Lower leg skin (tissue), 4 donors: ENCODE results near the gene PLPPR5. TPM values are rescaled to one million over a fixed set of nuclear protein-coding genes. Genes with fewer than 3 reads are reported as not detected.
"Not testable (repeated sequence)": the region's sequence is repeated elsewhere in the genome, so short reads cannot be mapped to it uniquely, and the experiment has no call there.

Source experiments
- DNase-seq, 2 donors: peaks; one replicate each; pipeline ENCODE4 v3.0.0-alpha.2; 2019; ENCODE audit warnings: low spot score in 2 of 2
- H3K4me3 ChIP-seq: fragments of 200-600 bp; sonication (generic); 2 replicates; pipeline ENCODE4 v1.5.1; 2017; ENCODE audit warnings: mild to moderate bottlenecking, low read depth; ENCODE audit not compliant: poor library complexity, severe bottlenecking
- POLR2A ChIP-seq, 2 donors: fragments of 450-650 bp; IDR thresholded peaks; one replicate each; pipeline ENCODE4 v1.6.1; 2016 to 2017; ENCODE audit warnings: antibody characterized with exemption in 2 of 2, mild to moderate bottlenecking in 1 of 2, moderate library complexity in 1 of 2
- WGBS, 2 donors: methylation state at CpG; one replicate each; pipeline ENCODE4 v1.1.5; 2018; 5-methylcytosine and 5-hydroxymethylcytosine counted together
- intact Hi-C: fragments of 100-400 bp; cut with DNase I; formaldehyde crosslinking; loops from one replicate; pipeline ENCODE4 v1.15.0; 2023; ENCODE audit warnings: low total_unique reads
- total RNA-seq, 4 donors: library from RNA; depleted of rRNA; stranded (reverse); fragments of >200 nt; gene quantifications; one replicate each; pipeline ENCODE4 v1.1.0, GENCODE V29; 2016
- TF ChIP-seq, protein P1 (sequence below), 3 donors: fragments of 450-650 bp; IDR thresholded peaks; one replicate each; pipeline ENCODE4 v1.5.1; 2016; ENCODE audit warnings: antibody characterized with exemption in 3 of 3, mild to moderate bottlenecking in 3 of 3, moderate library complexity in 2 of 3

Gene PLPPR5, protein sequence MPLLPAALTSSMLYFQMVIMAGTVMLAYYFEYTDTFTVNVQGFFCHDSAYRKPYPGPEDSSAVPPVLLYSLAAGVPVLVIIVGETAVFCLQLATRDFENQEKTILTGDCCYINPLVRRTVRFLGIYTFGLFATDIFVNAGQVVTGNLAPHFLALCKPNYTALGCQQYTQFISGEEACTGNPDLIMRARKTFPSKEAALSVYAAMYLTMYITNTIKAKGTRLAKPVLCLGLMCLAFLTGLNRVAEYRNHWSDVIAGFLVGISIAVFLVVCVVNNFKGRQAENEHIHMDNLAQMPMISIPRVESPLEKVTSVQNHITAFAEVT
- under 1 TPM in 1 of 4 donors, not detected in 3; 0.13 TPM for total RNA-seq

DNA sequence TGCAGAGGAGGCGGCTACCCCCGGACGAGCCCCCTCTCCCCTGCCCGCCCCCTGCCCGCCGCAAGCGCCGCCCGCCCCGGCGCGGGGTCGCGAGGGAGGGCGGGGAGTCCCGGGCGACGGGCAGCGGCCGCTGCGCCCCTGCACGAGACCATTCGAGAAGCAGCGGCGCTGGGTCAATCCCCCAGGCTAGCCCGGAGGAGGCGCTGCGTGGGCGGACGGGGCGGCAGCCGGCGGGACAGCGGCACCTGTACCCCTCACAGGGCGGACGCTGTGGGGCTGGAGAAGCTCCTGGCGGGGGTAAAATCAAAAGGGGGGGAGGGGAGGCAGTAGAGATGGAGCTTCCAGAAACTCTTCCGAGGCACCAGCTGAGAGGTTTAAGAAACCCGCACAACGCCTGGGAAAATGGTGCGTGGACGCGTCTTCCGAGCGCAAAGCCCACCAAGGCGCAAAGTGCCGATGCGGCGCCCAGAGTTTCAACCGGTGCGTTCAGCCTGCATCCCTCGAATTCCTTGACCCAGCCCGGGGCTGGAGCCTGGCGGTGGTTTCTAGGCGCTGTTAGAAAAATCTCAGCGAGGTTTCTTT lies at the start of gene PLPPR5:
Gene PLPPR5 (minus strand): TSS at position 1 of the 582 bp plus-strand sequence. CDS start 190 bp downstream, outside the sequence.
- peak within 1 kb of the TSS; percentile 23 for H3K4me3 ChIP-seq
- 1 to 2% methylated on average over 37 to 54 of the region's 56 CpGs for WGBS, 2 donors
- peak in 1 of 2 donors; percentile 75 for DNase-seq
- intact Hi-C loops, result no loop called here
- TF ChIP-seq POLR2A (IDR thresholded peaks at IDR 0.05), result no peak
- TF ChIP-seq, protein P1, sequence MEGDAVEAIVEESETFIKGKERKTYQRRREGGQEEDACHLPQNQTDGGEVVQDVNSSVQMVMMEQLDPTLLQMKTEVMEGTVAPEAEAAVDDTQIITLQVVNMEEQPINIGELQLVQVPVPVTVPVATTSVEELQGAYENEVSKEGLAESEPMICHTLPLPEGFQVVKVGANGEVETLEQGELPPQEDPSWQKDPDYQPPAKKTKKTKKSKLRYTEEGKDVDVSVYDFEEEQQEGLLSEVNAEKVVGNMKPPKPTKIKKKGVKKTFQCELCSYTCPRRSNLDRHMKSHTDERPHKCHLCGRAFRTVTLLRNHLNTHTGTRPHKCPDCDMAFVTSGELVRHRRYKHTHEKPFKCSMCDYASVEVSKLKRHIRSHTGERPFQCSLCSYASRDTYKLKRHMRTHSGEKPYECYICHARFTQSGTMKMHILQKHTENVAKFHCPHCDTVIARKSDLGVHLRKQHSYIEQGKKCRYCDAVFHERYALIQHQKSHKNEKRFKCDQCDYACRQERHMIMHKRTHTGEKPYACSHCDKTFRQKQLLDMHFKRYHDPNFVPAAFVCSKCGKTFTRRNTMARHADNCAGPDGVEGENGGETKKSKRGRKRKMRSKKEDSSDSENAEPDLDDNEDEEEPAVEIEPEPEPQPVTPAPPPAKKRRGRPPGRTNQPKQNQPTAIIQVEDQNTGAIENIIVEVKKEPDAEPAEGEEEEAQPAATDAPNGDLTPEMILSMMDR (IDR thresholded peaks at IDR 0.05), result no peak

DNA sequence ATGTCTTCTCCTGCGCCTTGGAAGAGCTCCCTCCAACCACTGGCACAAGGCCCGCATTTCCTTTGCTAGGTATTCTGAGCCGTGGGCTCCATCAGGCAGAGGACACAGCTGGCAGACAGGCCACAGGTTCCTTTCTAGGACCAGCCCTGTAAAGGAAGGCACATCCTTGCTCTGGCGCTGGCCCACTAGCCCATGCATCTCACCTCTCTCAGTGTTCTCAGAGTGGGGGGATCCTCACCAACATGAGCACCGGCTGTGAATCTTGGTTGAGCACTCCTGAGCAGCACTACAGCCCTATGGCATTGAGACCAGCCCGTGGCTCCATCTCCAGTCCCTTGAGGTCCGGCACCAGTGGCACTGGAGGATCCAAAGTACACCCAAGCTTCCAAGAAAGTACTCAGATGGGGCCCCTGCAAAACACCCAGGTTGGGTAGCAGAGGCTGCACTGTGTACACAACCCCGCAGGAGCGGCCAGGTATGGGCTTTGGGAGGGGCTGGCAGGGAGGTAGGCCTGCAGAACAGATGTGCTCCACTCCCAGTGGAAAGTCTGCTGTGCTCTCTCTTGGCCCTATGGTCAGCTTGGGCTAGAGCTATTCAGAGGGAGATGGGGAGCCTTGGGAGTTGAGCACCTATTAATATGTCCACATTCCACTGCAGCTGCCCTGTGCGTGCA lies 47.1 kb upstream of the PLPPR5 start:
- no peak overlapping the region for H3K4me3 ChIP-seq
- TF ChIP-seq, protein P1 (IDR thresholded peaks at IDR 0.05), result no peak
- TF ChIP-seq POLR2A (IDR thresholded peaks at IDR 0.05), result no peak
- intact Hi-C loops, result no loop called here
- DNase-seq, result no peak
- 90 to 94% methylated on average over 10 of the region's 10 CpGs for WGBS, 2 donors

DNA sequence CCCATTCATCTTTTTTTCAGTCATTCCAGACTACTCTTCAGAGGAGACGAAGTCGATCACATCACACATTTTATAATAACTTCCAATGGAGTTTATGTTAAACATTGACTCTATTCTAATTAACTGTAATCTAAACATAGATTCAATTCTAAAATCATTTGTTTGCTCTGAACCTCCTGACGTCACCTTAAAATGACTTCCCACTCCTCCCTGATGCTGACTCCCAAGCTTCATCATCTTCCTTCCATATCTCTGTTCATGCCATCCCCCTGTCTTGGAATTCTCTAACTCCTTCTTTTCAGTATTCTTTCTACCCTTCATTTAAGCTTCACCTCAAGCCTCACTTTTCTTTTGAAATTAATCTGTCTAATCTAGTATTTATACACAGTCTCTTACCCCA lies 45.1 kb upstream of the PLPPR5 start:
- intact Hi-C loops, result no loop called here
- H3K4me3 ChIP-seq, result no peak overlapping the region
- no peak for DNase-seq
- 82 to 84% methylated on average over 3 of the region's 3 CpGs for WGBS, 2 donors
- TF ChIP-seq, protein P1 (IDR thresholded peaks at IDR 0.05), result no peak
- TF ChIP-seq POLR2A (IDR thresholded peaks at IDR 0.05), result no peak

DNA sequence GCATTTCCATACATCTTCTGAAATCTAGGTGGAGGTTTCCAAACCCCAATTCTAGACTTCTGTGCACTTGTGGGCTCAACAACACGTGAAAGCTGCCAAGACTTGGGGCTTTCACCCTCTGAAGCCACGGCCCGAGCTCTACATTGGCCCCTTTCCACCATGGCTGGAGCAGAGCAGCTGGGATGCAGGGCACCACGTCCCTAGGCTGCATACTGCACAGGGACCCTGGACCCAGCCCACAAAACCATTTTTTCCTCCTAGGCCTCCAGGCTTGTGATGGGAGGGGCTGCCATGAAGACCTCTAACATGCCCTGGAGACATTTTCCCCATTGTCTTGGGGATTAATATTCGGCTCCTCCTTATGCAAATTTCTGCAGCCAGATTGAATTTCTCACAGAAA lies 32.1 kb upstream of the PLPPR5 start:
- DNase-seq, H3K4me3 ChIP-seq, intact Hi-C loops: not testable (repeated sequence)
- WGBS, 2 donors, result 61 to 68% methylated on average over 5 of the region's 5 CpGs

DNA sequence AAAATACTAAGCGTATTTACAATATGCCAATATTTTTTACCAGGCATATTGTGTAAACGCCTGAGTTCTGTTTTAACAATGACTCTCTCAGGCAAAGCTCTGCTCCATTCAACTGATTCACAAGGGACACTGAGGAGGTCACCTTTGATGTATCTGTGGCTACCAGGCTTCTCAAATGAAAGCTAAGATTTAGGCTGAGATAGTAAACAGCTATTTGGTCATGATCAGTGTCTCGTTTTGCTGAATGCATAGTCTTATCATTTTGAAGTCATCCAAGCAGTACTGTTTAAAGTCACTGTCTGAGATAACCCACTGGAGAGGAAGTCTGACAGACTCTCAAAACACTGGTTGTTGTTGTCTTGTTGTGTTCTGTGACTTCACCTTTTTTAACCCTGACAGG lies 13.7 kb upstream of the PLPPR5 start:
- TF ChIP-seq, protein P1 (IDR thresholded peaks at IDR 0.05), result no peak
- TF ChIP-seq POLR2A (IDR thresholded peaks at IDR 0.05), result no peak

DNA sequence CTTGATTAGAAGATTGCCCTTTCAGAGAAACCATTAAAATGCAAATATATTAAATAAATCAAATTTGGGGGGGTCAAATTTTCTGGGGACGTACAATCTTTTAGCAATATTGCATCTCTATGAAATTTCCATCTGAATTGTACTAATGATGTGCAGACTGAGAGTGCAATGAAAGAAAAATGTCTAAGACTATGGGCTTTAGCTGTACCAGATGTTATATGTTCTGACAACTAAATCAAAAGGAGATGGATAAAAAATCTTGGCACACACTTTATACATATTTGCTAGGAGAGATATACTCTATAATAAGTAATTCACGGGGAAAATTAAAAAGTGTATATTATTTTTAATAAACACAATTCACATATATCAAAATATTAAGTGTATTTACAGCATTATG lies 13.0 kb upstream of the PLPPR5 start:
- H3K4me3 ChIP-seq, result no peak overlapping the region
- no peak for DNase-seq
- 66 to 69% methylated on average over 2 of the region's 2 CpGs for WGBS, 2 donors
- intact Hi-C loops, result no loop called here
- TF ChIP-seq, protein P1 (IDR thresholded peaks at IDR 0.05), result no peak
- no peak for TF ChIP-seq POLR2A (IDR thresholded peaks at IDR 0.05)

More for the DNA sequence above, 13.7 kb upstream of the PLPPR5 start:
- intact Hi-C loops, result no loop called here
- H3K4me3 ChIP-seq, result no peak overlapping the region
- WGBS, 2 donors, result 53 to 66% methylated on average over 3 of the region's 3 CpGs
- DNase-seq, result no peak
